GM13977 (cell line): Measurements from ENCODE around the gene IFT80.
"Not testable (repeated sequence)": the region's sequence is repeated elsewhere in the genome, so short reads cannot be mapped to it uniquely, and the experiment has no call there.

Experiments used
- DNase-seq: peaks from one replicate; pipeline ENCODE4 v3.0.0; 2012; ENCODE audit warnings: low spot score
- CTCF ChIP-seq: IDR thresholded peaks from 2 replicates; pipeline ENCODE4 v1.5.1; 2012; ENCODE audit warnings: mild to moderate bottlenecking, control low read depth; ENCODE audit not compliant: insufficient read depth; ENCODE audit errors: extremely low read depth, missing control alignments
- in situ Hi-C: fragments of 300-500 bp; cut with MboI; formaldehyde crosslinking; loops from one replicate; pipeline ENCODE4 v1.12.0; 2022; ENCODE audit warnings: low sequenced_read_pairs, low pct_unique_long_range_greater_than_20kb, mixed read lengths, inconsistent platforms; ENCODE audit not compliant: unreplicated experiment

The IFT80 gene

DNA sequence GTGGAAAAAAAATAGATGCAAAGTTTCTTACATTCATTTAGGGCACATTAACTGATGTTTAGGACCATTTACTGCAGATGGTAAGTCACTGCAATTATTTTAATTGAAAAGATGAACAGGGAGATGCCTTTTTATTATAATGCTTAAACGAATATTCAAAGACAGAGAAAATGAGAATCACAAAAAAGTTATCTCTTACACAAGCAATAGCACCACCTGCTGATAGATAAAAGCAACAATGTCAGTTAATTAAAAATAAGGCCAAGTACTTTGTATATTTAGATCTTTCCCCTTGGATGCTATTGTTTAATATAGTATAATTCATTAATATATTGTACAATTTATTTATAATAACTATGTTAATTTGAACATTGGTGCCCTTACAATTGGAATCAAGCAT lies 55.9 kb downstream of the IFT80 start:
- in situ Hi-C loops, result loop anchor here (25.0 kb wide), 2 partner anchors 306 to 456 kb away; no protein-coding TSS in a partner anchor

GRCh38 chr3:160340351-160340750 lies 58.7 kb downstream of the IFT80 start:
- no peak for DNase-seq
- TF ChIP-seq CTCF, result no peak
- in situ Hi-C loops, result loop anchor here (25.0 kb wide), 2 partner anchors 303 to 453 kb away; no protein-coding TSS in a partner anchor

More for the DNA sequence above, 55.9 kb downstream of the IFT80 start:
- TF ChIP-seq CTCF, result peak; percentile 41
- DNase-seq, result peak; percentile 8

DNA sequence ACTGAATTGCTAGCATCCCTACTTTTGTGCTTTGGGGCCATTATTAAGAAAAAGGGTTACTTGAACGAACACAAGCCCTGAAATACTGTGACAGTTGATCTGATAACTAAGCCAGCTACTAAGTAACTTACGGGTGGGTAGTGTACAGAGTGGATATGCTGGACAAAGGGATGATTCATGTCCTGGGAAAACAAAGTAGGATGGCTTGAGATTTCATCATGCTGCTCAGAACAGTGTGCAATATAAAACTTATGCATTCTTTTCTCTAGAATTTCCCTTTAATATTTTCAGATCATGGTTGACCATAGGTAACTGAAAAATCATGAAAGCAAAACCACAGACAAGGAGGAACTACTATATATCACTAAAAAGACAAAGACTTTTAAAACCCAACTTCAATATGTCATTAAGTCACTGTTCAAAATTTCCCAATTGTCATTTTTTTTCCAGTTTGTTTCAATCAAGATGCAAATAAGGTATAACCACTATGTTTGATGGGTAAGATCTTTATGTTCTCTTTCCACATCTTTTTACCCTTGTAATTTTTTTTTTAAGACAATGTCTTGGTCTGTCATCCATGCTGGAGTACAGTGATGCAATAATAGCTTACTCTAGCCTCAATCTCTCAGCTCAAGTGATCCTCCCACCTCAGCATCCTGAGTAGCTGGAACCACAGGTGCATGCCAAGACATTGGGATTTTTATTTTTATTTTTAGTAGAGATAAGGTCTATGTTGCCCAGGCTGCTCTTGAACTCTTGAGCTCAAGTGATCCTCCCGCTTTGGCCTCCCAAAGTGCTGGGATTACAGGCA lies 67.7 kb downstream of the IFT80 start:
- no peak for TF ChIP-seq CTCF
- DNase-seq, result no peak
- in situ Hi-C loops, result loop anchor here (25.0 kb wide), 2 partner anchors 294 to 444 kb away; no protein-coding TSS in a partner anchor

- TF ChIP-seq CTCF, result no peak
- no peak for DNase-seq
- in situ Hi-C loops, result loop anchor here (25.0 kb wide), 2 partner anchors 293 to 443 kb away; no protein-coding TSS in a partner anchor
These were observed 68.3 kb downstream of the IFT80 start for GRCh38 chr3:160330690-160331089.

- in situ Hi-C loops, result loop anchor here (25.0 kb wide), 2 partner anchors 293 to 443 kb away; no protein-coding TSS in a partner anchor
- no peak for DNase-seq
- TF ChIP-seq CTCF, result no peak
These were observed 68.9 kb downstream of the IFT80 start for GRCh38 chr3:160330109-160330508.

DNA sequence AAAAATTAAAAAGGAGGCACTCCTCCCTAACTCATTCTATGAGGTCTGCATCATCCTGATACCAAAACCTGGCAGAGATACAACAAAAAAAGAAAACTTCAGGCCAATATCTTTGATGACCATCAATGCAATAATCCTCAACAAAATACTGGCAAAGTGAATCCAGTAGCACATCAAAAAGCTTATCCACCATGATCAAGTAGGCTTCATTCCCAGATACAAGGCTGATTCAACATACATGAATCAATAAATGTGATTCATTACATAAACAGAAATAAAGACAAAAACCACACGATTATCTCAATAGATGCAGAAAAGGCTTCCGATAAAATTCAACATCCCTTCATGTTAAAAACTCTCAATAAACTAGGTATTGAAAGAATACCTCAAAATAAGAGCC lies 72.7 kb downstream of the IFT80 start:
- in situ Hi-C loops, result loop anchor here (25.0 kb wide), 2 partner anchors 289 to 439 kb away; no protein-coding TSS in a partner anchor

GRCh38 chr3:160321821-160322220 lies 77.2 kb downstream of the IFT80 start:
- DNase-seq, in situ Hi-C loops: not testable (repeated sequence)

More for the DNA sequence above, 72.7 kb downstream of the IFT80 start:
- not testable (repeated sequence) for DNase-seq
